ENCODE data around the gene KCNAB3.

- TF ChIP-seq POLR2A (IDR thresholded peaks at IDR 0.05; ENCODE audit: low read depth, low read length), result no peak
- TF ChIP-seq CTCF (IDR thresholded peaks at IDR 0.05; ENCODE audit: extremely low read depth in 1 of 2, insufficient read depth in 1 of 2, low read depth in 1 of 2, low read length in 2 of 2), result no peak
- TF ChIP-seq, protein P1, sequence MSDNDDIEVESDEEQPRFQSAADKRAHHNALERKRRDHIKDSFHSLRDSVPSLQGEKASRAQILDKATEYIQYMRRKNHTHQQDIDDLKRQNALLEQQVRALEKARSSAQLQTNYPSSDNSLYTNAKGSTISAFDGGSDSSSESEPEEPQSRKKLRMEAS (IDR thresholded peaks at IDR 0.05; ENCODE audit: insufficient read depth, insufficient read length), result no peak
- TF ChIP-seq POLR2AphosphoS5 (IDR thresholded peaks at IDR 0.05; ENCODE audit: insufficient read depth, low read depth, low read length), result no peak
- TF ChIP-seq JUN (IDR thresholded peaks at IDR 0.05; ENCODE audit: borderline replicate concordance, insufficient read depth, insufficient read length, low read depth), result no peak
- TF ChIP-seq FOS (IDR thresholded peaks at IDR 0.05; ENCODE audit: borderline replicate concordance, insufficient read depth, low read length), result no peak
- TF ChIP-seq MYC (IDR thresholded peaks at IDR 0.05; ENCODE audit: low read depth, low read length), result no peak
These were observed 56.6 kb downstream of the KCNAB3 start for GRCh38 chr17:7873051-7873450.
